Esophagus (tissue), 2 donors: Measurements from ENCODE around the gene DNAH8. TPM values are rescaled to one million over a fixed set of nuclear protein-coding genes. Genes with fewer than 3 reads are reported as not detected.

Source experiments
- polyA plus RNA-seq, 2 donors: library from polyadenylated mRNA; stranded (reverse); fragments of 200-250 nt; gene quantifications; one replicate each; pipeline ENCODE4 v1.2.3, GENCODE V29; 2013
- donor health status: healthy with polysubstance abuse.
- donor health status: Bipolar disorder and iron deficiency.

DNAH8 gene
- polyA plus RNA-seq, 2 donors, result under 0.01 TPM

Other genes with a start within 250 kb of the DNAH8 start
- gene BTBD9, start 75.4 kb upstream of the DNAH8 start, polyA plus RNA-seq, result 1 to 10 TPM; 3.2 to 3.8 TPM
- gene GLO1, start 12.2 kb upstream of the DNAH8 start, polyA plus RNA-seq, result 10 to 100 TPM; 58.8 to 82.5 TPM